Measurements from ENCODE around the gene CYP26C1.
"Not testable (repeated sequence)": the region's sequence is repeated elsewhere in the genome, so short reads cannot be mapped to it uniquely, and the experiment has no call there.

The CYP26C1 gene

GRCh38 chr10:93079663-93080349, 19.2 kb downstream of the CYP26C1 start:
- no peak for DNase-seq

DNA sequence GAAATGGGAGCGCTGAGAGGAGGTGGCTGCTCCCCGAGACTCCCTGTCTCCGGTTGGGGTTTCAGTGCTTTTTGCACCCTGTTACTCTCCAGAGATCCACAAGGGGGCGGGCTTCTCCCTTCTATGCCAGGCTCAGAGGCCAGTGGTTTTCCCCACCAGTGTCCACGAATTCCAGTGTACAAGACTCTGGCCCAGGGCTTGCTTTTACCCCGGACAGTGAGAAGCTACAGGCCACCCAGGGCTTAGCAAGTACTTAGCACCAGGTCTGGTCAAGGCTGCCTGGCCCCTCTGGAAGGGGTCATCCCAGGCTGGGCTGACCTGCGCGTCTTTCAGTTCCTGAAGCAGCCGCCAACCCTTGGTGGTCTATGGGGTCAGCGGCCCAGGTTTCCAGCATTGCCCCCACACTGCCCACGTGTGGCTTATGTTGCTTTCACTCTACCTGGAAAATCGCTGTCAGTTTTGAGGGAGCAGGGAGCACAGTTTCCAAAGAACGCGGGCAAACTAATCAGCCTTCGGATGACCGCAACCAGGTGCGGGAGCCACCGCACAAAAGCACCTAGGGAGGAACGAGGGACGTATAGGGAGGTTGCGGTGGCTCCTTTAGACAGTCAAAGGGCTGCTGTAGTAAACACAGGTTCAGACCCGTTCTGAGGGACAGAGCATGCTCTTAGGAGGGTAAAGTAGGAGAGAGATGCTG, 19.9 kb downstream of the CYP26C1 start:
- DNase-seq = peak; percentile 36 to 39

DNA sequence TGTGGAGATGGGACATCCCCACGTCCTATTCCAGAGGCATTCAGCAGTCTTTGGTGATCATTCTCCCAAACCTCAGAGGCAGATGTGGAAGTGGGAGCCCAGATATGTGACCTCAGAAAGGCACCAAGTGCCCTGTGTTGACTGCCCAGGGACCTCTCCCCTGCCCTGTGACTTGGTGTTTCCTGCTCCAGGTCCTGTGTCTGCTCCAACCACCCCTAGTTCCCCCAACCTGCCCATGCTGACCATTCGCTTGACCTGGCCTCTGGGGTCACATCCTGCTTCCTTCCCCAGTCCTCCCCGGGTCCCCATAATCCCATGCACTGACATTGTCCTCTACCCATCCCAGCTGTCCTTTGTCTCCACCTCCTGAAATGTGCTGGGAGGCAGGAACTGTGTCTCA, 20.7 kb downstream of the CYP26C1 start:
- DNase-seq = no peak

GRCh38 chr10:93081834-93082233, 21.2 kb downstream of the CYP26C1 start:
- no peak for DNase-seq

- no peak for DNase-seq
These were observed 23.3 kb downstream of the CYP26C1 start for GRCh38 chr10:93083743-93084539.

GRCh38 chr10:93085272-93085859, 24.8 kb downstream of the CYP26C1 start:
- DNase-seq = no peak

GRCh38 chr10:93086289-93086688, 25.7 kb downstream of the CYP26C1 start:
- DNase-seq = no peak

GRCh38 chr10:93087846-93088245, 27.2 kb downstream of the CYP26C1 start:
- DNase-seq = no peak

- DNase-seq = no peak
These were observed 27.9 kb downstream of the CYP26C1 start for GRCh38 chr10:93088466-93088865.

DNA sequence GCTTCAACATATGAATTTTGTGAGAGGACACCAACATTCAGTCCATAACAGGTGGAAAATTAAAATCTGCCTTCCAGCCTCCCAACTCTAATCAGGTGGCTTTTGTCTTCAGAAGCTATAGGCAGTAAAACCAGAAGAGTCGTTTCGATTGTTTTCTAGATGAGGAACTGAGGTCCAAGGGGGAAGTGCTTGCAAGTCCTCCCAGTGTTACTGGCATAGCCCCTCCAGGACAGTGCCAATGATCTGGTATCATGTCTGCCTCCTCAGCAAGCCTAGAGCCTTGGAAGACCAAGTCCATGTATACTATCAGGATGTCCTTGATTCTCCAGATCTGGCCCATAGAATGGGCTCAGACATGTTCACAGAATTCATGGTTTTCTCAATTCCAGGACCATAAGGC, 30.0 kb downstream of the CYP26C1 start:
- DNase-seq = no peak

DNA sequence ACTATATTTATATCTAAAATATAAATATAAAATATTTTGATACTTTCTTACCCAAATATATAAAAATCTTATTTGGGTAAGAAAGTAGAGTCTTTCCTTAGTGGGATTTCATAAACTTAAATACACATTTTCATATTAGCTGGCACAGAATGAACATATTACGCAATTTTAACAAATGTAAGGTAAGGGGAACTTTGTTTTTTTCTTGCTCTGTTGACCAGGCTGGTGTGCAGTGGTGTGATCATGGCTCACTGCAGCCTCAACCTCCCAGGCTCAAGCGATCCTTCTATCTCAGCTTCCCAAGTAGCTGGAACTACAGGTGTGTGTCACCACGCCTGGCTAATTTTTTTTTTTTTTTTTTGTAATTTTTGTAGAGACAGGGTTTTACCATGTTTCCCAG, 31.4 kb downstream of the CYP26C1 start:
- no peak for DNase-seq

GRCh38 chr10:93095225-93095624, 34.6 kb downstream of the CYP26C1 start:
- no peak for DNase-seq

DNA sequence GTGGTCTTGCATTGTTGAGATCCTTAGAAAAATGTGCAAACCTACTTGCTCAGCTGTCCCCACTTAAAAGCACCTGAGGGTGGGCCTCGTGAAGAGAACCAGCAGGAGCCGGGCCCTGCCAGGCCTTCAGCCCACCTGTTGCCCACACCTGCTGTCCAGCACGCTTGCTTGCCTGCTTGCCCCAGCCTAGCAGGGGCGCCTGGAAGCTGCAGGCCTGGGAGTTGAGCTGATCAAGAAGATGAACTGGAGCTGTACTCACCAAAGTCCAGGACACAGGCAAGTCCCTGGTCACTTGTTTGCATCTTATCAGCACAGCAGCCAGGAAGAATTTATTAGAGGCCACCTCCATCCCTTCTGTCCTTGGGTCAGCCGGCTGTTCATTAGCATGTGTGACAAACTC, 36.3 kb downstream of the CYP26C1 start:
- no peak for DNase-seq

DNA sequence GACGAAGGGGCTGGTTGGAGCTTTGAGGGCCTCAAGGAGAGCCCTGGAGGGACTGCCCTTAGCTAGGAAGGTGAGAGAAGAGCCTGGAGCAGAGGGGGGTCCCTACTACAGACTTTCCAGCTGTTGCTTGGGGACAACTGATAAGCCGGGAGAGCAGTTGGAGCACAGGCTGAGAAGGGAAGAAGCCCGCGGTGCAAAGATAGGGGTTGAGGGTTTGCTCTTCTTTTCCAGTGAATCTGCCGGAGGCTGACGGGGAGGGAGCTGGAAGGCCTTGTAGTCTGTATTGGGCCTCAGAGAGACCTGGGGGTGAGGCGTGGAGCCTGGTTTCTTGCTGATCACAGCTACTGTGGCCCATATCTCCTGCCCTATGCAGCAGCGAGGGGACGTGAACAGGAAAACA, 36.8 kb downstream of the CYP26C1 start:
- no peak for DNase-seq

GRCh38 chr10:93098816-93099215, 38.2 kb downstream of the CYP26C1 start:
- no peak for DNase-seq

- no peak for DNase-seq
These were observed 39.1 kb downstream of the CYP26C1 start for GRCh38 chr10:93099670-93100069.

- not testable (repeated sequence) for DNase-seq
These were observed 40.5 kb downstream of the CYP26C1 start for GRCh38 chr10:93101148-93101547.

GRCh38 chr10:93103953-93104352, 43.4 kb downstream of the CYP26C1 start:
- no peak for DNase-seq

GRCh38 chr10:93106631-93107072, 46.1 kb downstream of the CYP26C1 start:
- DNase-seq = no peak

DNA sequence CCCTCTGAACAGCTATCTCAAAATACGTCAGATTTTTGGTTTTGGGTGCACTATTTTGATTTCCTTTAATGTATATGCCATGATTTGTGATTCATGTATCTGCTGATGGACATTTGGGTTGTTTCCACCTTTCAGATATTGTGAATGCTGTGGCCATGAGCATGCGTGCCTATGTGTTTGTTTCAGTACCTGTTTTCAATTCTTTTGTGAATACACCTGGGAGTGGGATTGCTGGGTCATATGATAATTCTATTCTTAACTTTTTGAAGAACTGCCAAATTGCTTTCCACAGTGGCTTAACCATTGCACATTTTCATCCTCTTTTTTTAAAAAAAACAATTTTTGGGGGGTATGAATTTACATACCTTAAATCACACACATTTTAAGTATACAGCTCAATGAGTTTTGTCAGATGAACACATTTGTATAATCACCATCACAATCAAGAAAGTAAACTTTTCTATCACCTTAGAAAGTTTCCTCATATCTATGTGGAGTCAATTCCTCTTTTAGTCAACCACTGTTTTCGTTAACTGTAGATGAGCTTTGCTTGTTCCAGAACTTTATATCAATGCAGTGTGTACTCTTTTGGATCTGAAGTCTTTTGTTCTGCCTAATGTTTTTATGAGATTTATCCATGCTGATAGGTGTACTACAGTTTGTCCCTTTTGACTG, 50.0 kb downstream of the CYP26C1 start:
- DNase-seq = no peak

DNA sequence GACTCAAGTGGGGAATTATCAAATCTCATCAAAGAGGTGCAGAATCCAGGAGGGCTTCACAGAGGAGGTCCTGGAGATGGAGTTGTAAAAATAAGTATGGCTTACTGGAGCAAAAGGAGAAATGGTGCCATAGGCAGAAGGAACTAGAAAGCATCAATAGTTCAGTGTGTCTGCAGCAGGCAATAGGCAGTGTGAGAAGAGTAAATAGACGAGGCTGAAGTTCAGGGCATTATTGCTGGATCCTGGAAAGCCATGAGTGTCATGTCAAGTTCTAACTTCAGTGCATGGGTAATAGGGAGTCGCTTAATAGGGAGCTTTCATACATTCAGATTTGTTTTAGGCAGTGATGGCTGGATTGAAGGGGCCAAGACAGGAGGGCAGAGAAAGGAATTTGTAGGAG, 52.4 kb downstream of the CYP26C1 start:
- no peak for DNase-seq

GRCh38 chr10:93115661-93116383, 55.2 kb downstream of the CYP26C1 start:
- DNase-seq = peak; percentile 64 to 74

Data from activated CD4-positive, alpha-beta T cell treated with anti-CD3 and anti-CD28 coated beads for 4 hours (primary cell).